NCI-H1694 treated with DMSO at 0.1 percent for 48 hours (cell line): ENCODE data around the gene TMEM259.

Source experiments
- DNase-seq: peaks from one replicate; lab custom pipeline; 2025; lab: John Stamatoyannopoulos, UW

The TMEM259 gene

GRCh38 chr19:1002600-1002999 lies 18.3 kb downstream of the TMEM259 start:
- no peak for DNase-seq

- DNase-seq: no peak
Observed at GRCh38 chr19:1001538-1002166, 19.3 kb downstream of the TMEM259 start.

- DNase-seq: no peak
Observed at GRCh38 chr19:1000591-1001537, 20.1 kb downstream of the TMEM259 start.

GRCh38 chr19:1000095-1000494 lies 20.8 kb downstream of the TMEM259 start, which contains the start of gene GRIN3B:
Gene GRIN3B, plus strand, starts transcription at chr19:1000419. Its CDS starts 19 bp downstream, at chr19:1000438.
- DNase-seq: no peak

- no peak for DNase-seq
Observed at GRCh38 chr19:999379-999719, 21.6 kb downstream of the TMEM259 start.

GRCh38 chr19:998064-998463 lies 22.9 kb downstream of the TMEM259 start:
- DNase-seq: no peak

- no peak for DNase-seq
Observed at GRCh38 chr19:996051-996838, 24.7 kb downstream of the TMEM259 start.

GRCh38 chr19:995051-995827 lies 25.7 kb downstream of the TMEM259 start:
- DNase-seq: no peak

GRCh38 chr19:994516-994915 lies 26.4 kb downstream of the TMEM259 start:
- DNase-seq: no peak

- DNase-seq: no peak
Observed at GRCh38 chr19:993831-994393, 27.0 kb downstream of the TMEM259 start.

- no peak for DNase-seq
Observed at GRCh38 chr19:993361-993830, 27.5 kb downstream of the TMEM259 start.

GRCh38 chr19:992670-993055 lies 28.3 kb downstream of the TMEM259 start:
- no peak for DNase-seq

GRCh38 chr19:991932-992669 lies 28.8 kb downstream of the TMEM259 start:
- DNase-seq: no peak

- DNase-seq: no peak
Observed at GRCh38 chr19:991174-991931, 29.6 kb downstream of the TMEM259 start.

- no peak for DNase-seq
Observed at GRCh38 chr19:990746-991145, 30.2 kb downstream of the TMEM259 start.

GRCh38 chr19:990119-990571 lies 30.8 kb downstream of the TMEM259 start:
- DNase-seq: no peak

- no peak for DNase-seq
Observed at GRCh38 chr19:989381-990081, 31.4 kb downstream of the TMEM259 start.

- no peak for DNase-seq
Observed at GRCh38 chr19:988510-988909, 32.4 kb downstream of the TMEM259 start.

- DNase-seq: no peak
Observed at GRCh38 chr19:988081-988480, 32.8 kb downstream of the TMEM259 start.
